Colonic mucosa (tissue), 4 donors: Measurements from ENCODE around the gene DAB1. TPM values are rescaled to one million over a fixed set of nuclear protein-coding genes. Genes with fewer than 3 reads are reported as not detected.

Experiments used
- DNase-seq: peaks from one replicate; pipeline ENCODE4 v3.0.0-alpha.2; 2020
- H3K27ac ChIP-seq: fragments of 200-600 bp; one replicate; pipeline ENCODE4 v1.8.0; 2021
- H3K27me3 ChIP-seq: fragments of 200-600 bp; one replicate; pipeline ENCODE4 v1.8.0; 2021
- H3K36me3 ChIP-seq: fragments of 200-600 bp; one replicate; pipeline ENCODE4 v1.8.0; 2021
- H3K4me1 ChIP-seq: fragments of 200-600 bp; one replicate; pipeline ENCODE4 v1.8.0; 2021; ENCODE audit warnings: mild to moderate bottlenecking
- H3K4me3 ChIP-seq: fragments of 200-600 bp; one replicate; pipeline ENCODE4 v1.8.0; 2021
- H3K9ac ChIP-seq, 2 donors: one replicate each; pipeline ENCODE4 v1.7.0; 2013; ENCODE audit warnings: control low read depth in 2 of 2, low read depth in 2 of 2, low read length in 2 of 2
- H3K9me3 ChIP-seq: fragments of 200-600 bp; one replicate; pipeline ENCODE4 v1.8.0; 2021
- intact Hi-C: fragments of 100-400 bp; cut with DNase I; formaldehyde crosslinking; loops from one replicate; pipeline ENCODE4 v1.14.1; 2022
- total RNA-seq, 2 donors: library from RNA; stranded (reverse); fragmentation: NEBNext Ultra II Directional in 1 of 2; extraction: Animal tissue kit (Norgen Biotek cat#: 25700) in 1 of 2; gene quantifications; one replicate each; pipeline ENCODE4 v1.2.1, GENCODE V29; 2021
- TF ChIP-seq, protein P1 (sequence below): fragments of 200-600 bp; IDR thresholded peaks from one replicate; pipeline ENCODE4 v1.8.0; 2022; ENCODE audit warnings: antibody characterized with exemption, mild to moderate bottlenecking
- donor health status: healthy.
- donor health status: DM: no; HTN: no; CAD: no.
- donor health status: DM: no; HTN: no; CAD: no.

Gene DAB1
- total RNA-seq, 2 donors from 2014 or later, result 0.42 TPM; not detected in 1

DNA sequence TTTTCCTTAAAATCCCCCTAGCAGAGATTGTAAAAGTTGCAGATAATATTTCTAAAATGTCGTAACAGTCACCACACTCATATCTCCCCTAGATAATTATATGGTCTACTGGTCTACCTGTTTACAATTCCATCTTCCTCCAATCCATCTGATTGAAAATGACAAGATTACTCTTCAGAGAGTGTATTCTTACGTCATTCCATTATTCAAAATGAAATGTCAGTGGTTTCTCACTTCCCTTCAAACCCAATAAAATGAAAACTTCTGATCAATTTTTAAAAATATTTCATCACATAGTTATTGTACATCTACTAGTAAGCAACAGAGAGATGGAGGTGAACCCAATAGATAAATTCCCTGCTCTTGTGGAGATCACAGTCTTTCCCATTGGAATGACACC lies 255.9 kb downstream of the DAB1 start:
- Histone ChIP-seq H3K9ac (no peak overlapping the region), H3K27ac (no peak overlapping the region), H3K27me3 (no peaks in the 10 kb centered on the region), H3K4me1 (no peaks in the 10 kb centered on the region), H3K36me3 (no peaks in the 10 kb centered on the region), H3K4me3 (no peak overlapping the region), H3K9me3 (no peaks in the 10 kb centered on the region)
- intact Hi-C loops, result no loop called here
- no peak for DNase-seq
- TF ChIP-seq, protein P1, sequence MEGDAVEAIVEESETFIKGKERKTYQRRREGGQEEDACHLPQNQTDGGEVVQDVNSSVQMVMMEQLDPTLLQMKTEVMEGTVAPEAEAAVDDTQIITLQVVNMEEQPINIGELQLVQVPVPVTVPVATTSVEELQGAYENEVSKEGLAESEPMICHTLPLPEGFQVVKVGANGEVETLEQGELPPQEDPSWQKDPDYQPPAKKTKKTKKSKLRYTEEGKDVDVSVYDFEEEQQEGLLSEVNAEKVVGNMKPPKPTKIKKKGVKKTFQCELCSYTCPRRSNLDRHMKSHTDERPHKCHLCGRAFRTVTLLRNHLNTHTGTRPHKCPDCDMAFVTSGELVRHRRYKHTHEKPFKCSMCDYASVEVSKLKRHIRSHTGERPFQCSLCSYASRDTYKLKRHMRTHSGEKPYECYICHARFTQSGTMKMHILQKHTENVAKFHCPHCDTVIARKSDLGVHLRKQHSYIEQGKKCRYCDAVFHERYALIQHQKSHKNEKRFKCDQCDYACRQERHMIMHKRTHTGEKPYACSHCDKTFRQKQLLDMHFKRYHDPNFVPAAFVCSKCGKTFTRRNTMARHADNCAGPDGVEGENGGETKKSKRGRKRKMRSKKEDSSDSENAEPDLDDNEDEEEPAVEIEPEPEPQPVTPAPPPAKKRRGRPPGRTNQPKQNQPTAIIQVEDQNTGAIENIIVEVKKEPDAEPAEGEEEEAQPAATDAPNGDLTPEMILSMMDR, result no peak

DNA sequence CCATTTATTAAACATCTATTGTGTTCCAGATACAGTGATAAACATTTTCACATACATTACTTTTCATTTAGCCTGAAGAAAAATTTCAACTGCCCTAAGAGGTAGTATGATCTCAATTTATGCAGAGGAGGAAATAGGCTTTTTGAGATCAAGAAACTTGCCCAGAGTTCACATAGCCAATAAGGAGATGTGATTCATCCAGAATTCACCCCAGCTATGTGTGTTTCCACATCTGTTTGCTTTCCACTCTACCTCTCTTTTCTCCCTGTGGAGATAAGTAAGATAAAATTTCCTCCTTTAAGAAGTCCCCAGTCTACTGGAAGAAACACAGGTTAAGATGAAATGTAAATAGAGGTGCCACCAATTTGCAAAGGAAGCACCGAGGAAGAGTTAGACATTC lies 258.3 kb downstream of the DAB1 start:
- DNase-seq, result no peak
- Histone ChIP-seq H3K4me1 (no peaks in the 10 kb centered on the region), H3K27ac (no peak overlapping the region), H3K4me3 (no peak overlapping the region), H3K9ac (no peak overlapping the region), H3K9me3 (no peaks in the 10 kb centered on the region), H3K27me3 (no peaks in the 10 kb centered on the region), H3K36me3 (no peaks in the 10 kb centered on the region)
- intact Hi-C loops, result no loop called here
- TF ChIP-seq, protein P1, result no peak

DNA sequence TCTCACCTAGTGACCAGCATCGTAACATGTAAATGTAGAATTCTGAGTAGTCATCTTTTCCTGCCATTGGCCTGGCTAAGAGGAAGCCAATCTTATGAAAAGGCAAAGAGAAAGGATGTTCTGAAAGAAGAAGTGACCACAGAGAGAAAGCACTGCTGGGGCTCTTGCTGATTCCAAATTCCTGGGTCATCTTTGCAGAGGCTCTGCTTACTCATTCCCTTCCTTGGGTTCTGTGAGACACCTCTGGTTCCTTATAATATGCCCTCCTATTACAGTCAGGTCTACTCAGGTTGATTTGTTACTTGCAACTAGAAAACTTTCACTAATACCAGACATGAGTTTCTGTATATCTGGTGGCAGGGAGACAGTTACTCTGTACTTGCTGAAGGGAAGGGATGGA lies 259.3 kb downstream of the DAB1 start:
- intact Hi-C loops, result no loop called here
- no peak overlapping the region for H3K4me3 ChIP-seq
- H3K9me3 ChIP-seq, result no peaks in the 10 kb centered on the region
- no peaks in the 10 kb centered on the region for H3K36me3 ChIP-seq
- DNase-seq, result no peak
- no peak overlapping the region for H3K27ac ChIP-seq
- H3K4me1 ChIP-seq, result no peaks in the 10 kb centered on the region
- TF ChIP-seq, protein P1, result no peak
- H3K9ac ChIP-seq, result no peak overlapping the region
- H3K27me3 ChIP-seq, result no peaks in the 10 kb centered on the region

DNA sequence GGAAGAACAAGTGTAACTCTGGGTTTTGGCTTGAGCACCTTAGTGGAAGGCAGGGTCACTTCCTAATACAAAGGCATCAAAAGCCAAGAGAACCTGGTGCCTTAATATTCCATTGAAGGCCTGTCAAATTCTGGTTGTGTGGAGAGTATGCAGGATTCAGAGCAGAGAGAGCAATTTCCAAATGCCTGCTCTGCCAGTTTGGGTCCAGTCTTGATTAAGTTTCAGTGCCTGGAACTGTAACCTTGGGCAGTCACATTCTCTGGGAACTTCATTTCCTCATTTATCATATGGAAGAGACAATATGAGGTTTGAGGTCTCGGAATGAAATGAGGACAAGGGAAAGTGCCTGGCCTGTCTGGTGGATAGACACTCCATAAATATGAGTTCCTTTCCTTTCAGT lies 260.1 kb downstream of the DAB1 start:
- H3K9me3 ChIP-seq, result no peaks in the 10 kb centered on the region
- H3K4me1 ChIP-seq, result no peaks in the 10 kb centered on the region
- no peak for DNase-seq
- H3K4me3 ChIP-seq, result no peak overlapping the region
- no peak overlapping the region for H3K27ac ChIP-seq
- H3K27me3 ChIP-seq, result no peaks in the 10 kb centered on the region
- H3K36me3 ChIP-seq, result no peaks in the 10 kb centered on the region
- TF ChIP-seq, protein P1, result no peak
- intact Hi-C loops, result no loop called here
- no peak overlapping the region for H3K9ac ChIP-seq

DNA sequence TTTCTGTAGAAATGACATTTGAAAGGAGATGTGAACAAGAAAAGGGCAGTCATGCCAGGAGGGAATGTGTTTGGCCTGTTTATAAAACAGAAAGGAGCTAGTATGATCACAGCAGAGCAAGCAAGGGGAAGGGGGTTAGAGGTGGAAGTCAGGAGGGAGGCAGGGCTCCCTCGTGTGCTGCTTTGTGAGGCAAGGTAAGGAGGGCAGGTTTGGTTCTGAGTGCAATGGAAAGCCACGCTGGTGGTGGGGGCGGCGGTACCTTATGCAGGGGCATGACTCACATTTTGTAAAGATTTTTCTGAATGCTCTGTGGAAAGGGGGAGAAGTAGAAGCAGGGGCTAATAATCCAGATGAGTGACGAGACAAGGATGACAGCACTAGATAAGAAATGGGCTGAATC lies 260.5 kb downstream of the DAB1 start:
- intact Hi-C loops, result no loop called here
- H3K4me3 ChIP-seq, result no peak overlapping the region
- TF ChIP-seq, protein P1, result no peak
- no peak for DNase-seq
- no peaks in the 10 kb centered on the region for H3K36me3 ChIP-seq
- H3K27ac ChIP-seq, result no peak overlapping the region
- H3K4me1 ChIP-seq, result no peaks in the 10 kb centered on the region
- H3K27me3 ChIP-seq, result no peaks in the 10 kb centered on the region
- no peak overlapping the region for H3K9ac ChIP-seq
- H3K9me3 ChIP-seq, result no peaks in the 10 kb centered on the region
